HG02571 (cell line): Measurements from ENCODE around the gene CHADL.
"Not testable (repeated sequence)": the region's sequence is repeated elsewhere in the genome, so short reads cannot be mapped to it uniquely, and the experiment has no call there.

ENCODE experiments used
- ATAC-seq: cut with Tn5 transposase; IDR thresholded peaks from one replicate; pipeline ENCODE4 v1.9.1; 2021; ENCODE audit warnings: mild to moderate bottlenecking, moderate library complexity; ENCODE audit not compliant: unreplicated experiment

CHADL gene

GRCh38 chr22:41184679-41185078 is 56.1 kb downstream of the CHADL start:
- ATAC-seq, result no peak

- ATAC-seq, result no peak
Observed at GRCh38 chr22:41181349-41182241, 59.1 kb downstream of the CHADL start.

DNA sequence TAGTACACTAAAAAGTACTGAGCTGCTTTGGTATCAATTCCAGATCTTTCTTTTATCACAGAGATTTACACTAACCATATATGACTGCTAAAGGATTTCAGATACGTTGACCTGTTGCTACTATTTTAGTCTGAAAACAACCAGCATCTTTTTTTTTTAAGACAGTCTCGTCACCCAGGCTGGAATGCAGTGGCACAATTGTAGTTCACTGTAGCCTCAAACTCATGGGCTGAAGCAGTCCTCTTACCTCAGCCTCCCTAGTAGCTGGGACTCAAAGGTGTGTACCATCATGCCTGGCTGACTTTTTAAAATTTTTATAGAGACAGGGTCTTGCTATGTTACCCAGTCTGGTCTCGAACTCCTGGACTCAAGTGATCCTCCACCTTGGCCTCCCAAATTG is 59.8 kb downstream of the CHADL start:
- ATAC-seq, result no peak

DNA sequence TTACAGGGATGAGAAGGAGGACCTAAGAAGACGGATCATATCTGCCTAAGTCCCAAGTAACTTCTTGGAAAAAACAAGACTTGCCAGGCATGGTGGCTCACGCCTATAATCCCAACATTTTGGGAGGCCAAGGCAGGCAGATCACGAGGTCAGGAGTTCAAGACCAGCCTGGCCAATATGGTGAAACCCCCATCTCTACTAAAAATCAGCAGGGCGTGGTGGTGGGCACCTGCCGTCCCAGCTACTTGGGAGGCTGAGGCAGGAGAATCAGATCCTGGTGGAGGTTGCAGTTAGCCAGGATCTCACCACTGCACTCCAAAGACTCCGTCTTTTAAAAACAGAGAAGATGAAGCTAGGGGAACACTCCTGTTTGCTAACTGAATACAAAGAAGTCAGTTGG is 60.4 kb downstream of the CHADL start:
- ATAC-seq, result not testable (repeated sequence)
